Naive thymus-derived CD4-positive, alpha-beta T cell (primary cell): ENCODE results near the gene GPT2. TPM values are rescaled to one million over a fixed set of nuclear protein-coding genes. Genes with fewer than 3 reads are reported as not detected.
A peak's percentile ranks its signal among the peaks of the same experiment; 100 is the strongest.

Experiments used
- ATAC-seq: fragments of 150-1000 bp; cut with Tn5 transposase; 2 replicates; pipeline ENCODE4 v1.10.0; 2021; ENCODE audit warnings: mild to moderate bottlenecking, moderate library complexity
- CTCF ChIA-PET: fragments of 350-600 bp; sonication (Branson Sonifier 250); formaldehyde crosslinking; loops from one replicate; lab custom pipeline; 2021; ENCODE audit warnings: antibody characterized with exemption; lab: Charles Lee
- POLR2A ChIA-PET: fragments of 350-600 bp; sonication (Branson Sonifier 250); formaldehyde crosslinking; loops from one replicate; lab custom pipeline; 2021; ENCODE audit warnings: antibody characterized with exemption, inconsistent platforms; lab: Charles Lee
- DNase-seq, 9 donors: peaks; one replicate each; pipeline versions ENCODE4 v3.0.0 to v3.0.0-alpha.2; 2020 to 2022; ENCODE audit warnings: mixed read lengths in 1 of 9
- H3K27ac ChIP-seq: one replicate; pipeline ENCODE4 v1.7.0; 2013; ENCODE audit warnings: mild to moderate bottlenecking, low read depth, low read length, moderate library complexity
- H3K27me3 ChIP-seq, 2 donors: one replicate each; pipeline ENCODE4 v1.7.0; 2013; ENCODE audit warnings: low read length in 2 of 2, mild to moderate bottlenecking in 2 of 2, moderate library complexity in 2 of 2; ENCODE audit not compliant: control insufficient read depth in 2 of 2, insufficient read depth in 2 of 2
- H3K36me3 ChIP-seq, 3 experiments: 1 replicate in 2 of 3; 2 replicates in 1 of 3; pipeline ENCODE4 v1.7.0; 2013; ENCODE audit warnings: low read length in 3 of 3, mild to moderate bottlenecking in 3 of 3, moderate library complexity in 1 of 3; ENCODE audit not compliant: insufficient read depth in 3 of 3, control insufficient read depth in 2 of 3
- H3K4me1 ChIP-seq, 2 donors: one replicate each; pipeline ENCODE4 v1.7.0; 2013; ENCODE audit warnings: low read length in 2 of 2, mild to moderate bottlenecking in 2 of 2, moderate library complexity in 1 of 2; ENCODE audit not compliant: control insufficient read depth in 2 of 2, insufficient read depth in 2 of 2
- H3K4me3 ChIP-seq: 2 replicates; pipeline ENCODE4 v1.7.0; 2013; ENCODE audit warnings: mild to moderate bottlenecking, low read length
- H3K9me3 ChIP-seq, 3 experiments: 1 replicate in 2 of 3; 2 replicates in 1 of 3; pipeline ENCODE4 v1.7.0; 2013; ENCODE audit warnings: low read length in 3 of 3; ENCODE audit not compliant: control insufficient read depth in 2 of 3
- H3K27ac Mint-ChIP-seq, 9 donors: one replicate each; pipeline ENCODE4 v1.8.0; 2020 to 2022; ENCODE audit warnings: mixed read lengths in 9 of 9, mild to moderate bottlenecking in 8 of 9, moderate library complexity in 5 of 9, inconsistent platforms in 2 of 9
- H3K27me3 Mint-ChIP-seq, 5 donors: one replicate each; pipeline ENCODE4 v1.8.0; 2021 to 2022; ENCODE audit warnings: mixed read lengths in 5 of 5, mild to moderate bottlenecking in 1 of 5
- H3K36me3 Mint-ChIP-seq, 5 donors: one replicate each; pipeline ENCODE4 v1.8.0; 2020 to 2022; ENCODE audit warnings: mixed read lengths in 5 of 5, mild to moderate bottlenecking in 3 of 5, inconsistent platforms in 1 of 5
- H3K4me1 Mint-ChIP-seq, 7 donors: one replicate each; pipeline ENCODE4 v1.8.0; 2020 to 2022; ENCODE audit warnings: mixed read lengths in 7 of 7, mild to moderate bottlenecking in 3 of 7, inconsistent platforms in 1 of 7
- H3K4me3 Mint-ChIP-seq, 10 donors: one replicate each; pipeline ENCODE4 v1.8.0; 2020 to 2022; ENCODE audit warnings: mild to moderate bottlenecking in 10 of 10, mixed read lengths in 10 of 10, moderate library complexity in 6 of 10, inconsistent platforms in 2 of 10
- H3K9me3 Mint-ChIP-seq, 11 donors: one replicate each; pipeline ENCODE4 v1.8.0; 2020 to 2022; ENCODE audit warnings: mixed read lengths in 11 of 11, mild to moderate bottlenecking in 4 of 11, inconsistent platforms in 1 of 11, moderate library complexity in 1 of 11
- intact Hi-C, 2 donors: fragments of 100-400 bp; cut with micrococcal nuclease; formaldehyde crosslinking; loops; one replicate each; pipeline ENCODE4 v1.15.1; 2023
- polyA plus RNA-seq, 2 donors: library from polyadenylated mRNA; unstranded; fragments of 300-500 nt; fragmentation: Illumina TruSeq; gene quantifications; one replicate each; pipeline ENCODE4 v1.2.3, GENCODE V29; 2021
- total RNA-seq, 6 experiments: library from RNA in 5 of 6; stranded (reverse) in 5 of 6; gene quantifications; 1 replicate in 5 of 6; 2 replicates in 1 of 6; pipeline ENCODE4 v1.2.3 and lab custom pipeline; 2021 to 2026

Gene GPT2
- total and polyA plus RNA-seq, 7 experiments from 2014 or later = 0.40 to 7.7 (median 0.64) TPM

DNA sequence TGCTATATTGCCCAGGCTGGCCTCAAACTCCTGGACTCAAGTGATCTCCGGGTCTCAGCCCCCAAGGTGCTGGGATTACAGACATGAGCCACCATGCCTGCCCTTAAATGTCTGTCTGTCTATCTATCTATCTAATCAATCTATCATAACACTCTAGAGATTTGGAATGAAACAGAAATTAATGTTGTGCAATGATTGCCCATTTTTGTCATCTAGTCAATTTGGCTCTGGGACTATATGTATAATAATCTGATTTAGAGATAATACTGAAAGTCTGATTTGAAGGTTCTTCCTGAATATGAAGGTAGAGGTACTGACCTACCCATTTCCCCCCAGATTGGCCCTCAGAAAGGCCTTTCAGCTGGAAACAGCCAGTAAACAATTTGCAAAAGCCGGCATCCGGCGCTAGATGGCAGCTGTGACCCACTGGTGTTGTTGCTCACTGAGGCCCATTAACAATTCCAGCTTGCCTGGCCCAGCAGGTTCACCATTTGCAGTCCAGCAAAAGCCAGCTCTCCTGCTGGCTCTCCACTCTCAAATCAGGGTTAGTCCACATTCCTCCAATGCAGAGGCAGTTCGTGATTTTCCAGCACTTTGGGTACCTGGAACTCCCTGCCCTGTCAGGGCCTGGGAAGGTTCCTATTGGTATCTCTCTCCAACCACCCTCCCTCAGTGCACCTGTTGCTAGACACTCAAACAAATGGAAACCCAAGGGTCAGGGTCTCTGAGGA lies 30.3 kb upstream of the GPT2 start:
- Histone ChIP-seq H3K27ac (no peak overlapping the region), H3K4me3 (no peak overlapping the region), H3K9me3 (no peaks in the 10 kb centered on the region), H3K27me3 (no peaks in the 10 kb centered on the region), H3K36me3 (no peaks in the 10 kb centered on the region), H3K4me1 (no peaks in the 10 kb centered on the region)
- Mint-ChIP-seq H3K9me3 (no peaks in the 10 kb centered on the region), H3K4me3 (no peak overlapping the region), H3K36me3 (no peaks in the 10 kb centered on the region), H3K4me1 (peaks cover 0 to 8% (median 0%) of the 10 kb centered on the region in 7 donors), H3K27ac (no peak overlapping the region), H3K27me3 (peaks cover 0 to 10% (median 0%) of the 10 kb centered on the region in 5 donors)
- ATAC-seq (peak; percentile 67), DNase-seq (peak in 8 of 9 donors; percentile 14 to 57 (median 38))
- intact Hi-C loops = loop anchor here (1.0 to 10.0 kb wide), 6 partner anchors 55 to 1311 kb away; no protein-coding TSS in a partner anchor
- CTCF ChIA-PET = interaction anchor here (1.0 to 3.8 kb wide), 9 partner anchors 9 to 119 kb away, joined by 3 to 73 read pairs (median 4); no protein-coding TSS in a partner anchor
- POLR2A ChIA-PET = no interaction called here

DNA sequence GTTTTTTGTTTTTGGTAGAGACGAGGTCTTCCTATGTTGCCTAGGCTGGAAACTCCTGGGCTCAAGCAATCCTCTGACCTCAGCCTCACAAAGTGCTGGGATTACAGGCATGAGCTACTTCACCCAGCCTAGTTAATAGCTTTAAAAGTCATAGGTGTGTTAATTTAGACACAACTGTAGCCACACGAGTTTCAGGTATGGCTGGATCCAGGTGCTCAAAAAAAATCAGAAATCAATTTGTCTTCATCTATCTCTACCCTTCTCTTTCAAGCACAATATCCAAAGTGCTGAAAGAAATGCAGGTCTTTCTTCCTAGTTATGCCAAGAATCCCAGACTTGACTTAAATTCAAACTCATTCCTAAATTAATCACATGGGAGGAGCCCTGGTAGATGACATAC lies 29.3 kb upstream of the GPT2 start:
- ChIA-PET CTCF (interaction anchor here (1.0 to 3.8 kb wide), 7 partner anchors 8 to 118 kb away, joined by 3 to 73 read pairs (median 4); no protein-coding TSS in a partner anchor), POLR2A (no interaction called here)
- Histone ChIP-seq H3K9me3 (no peaks in the 10 kb centered on the region), H3K4me3 (no peak overlapping the region), H3K27me3 (no peaks in the 10 kb centered on the region), H3K27ac (no peak overlapping the region), H3K4me1 (no peaks in the 10 kb centered on the region), H3K36me3 (no peaks in the 10 kb centered on the region)
- peaks cover 0 to 9% (median 0%) of the 10 kb centered on the region in 7 donors for H3K4me1 Mint-ChIP-seq
- no peaks in the 10 kb centered on the region for H3K9me3 Mint-ChIP-seq
- H3K27ac Mint-ChIP-seq = no peak overlapping the region
- H3K4me3 Mint-ChIP-seq = no peak overlapping the region
- ATAC-seq (no peak), DNase-seq (no peak)
- intact Hi-C loops = loop anchor here (1.0 to 10.0 kb wide), 6 partner anchors 54 to 1310 kb away; no protein-coding TSS in a partner anchor
- H3K36me3 Mint-ChIP-seq = no peaks in the 10 kb centered on the region
- H3K27me3 Mint-ChIP-seq = peaks cover 0 to 2% (median 0%) of the 10 kb centered on the region in 5 donors

DNA sequence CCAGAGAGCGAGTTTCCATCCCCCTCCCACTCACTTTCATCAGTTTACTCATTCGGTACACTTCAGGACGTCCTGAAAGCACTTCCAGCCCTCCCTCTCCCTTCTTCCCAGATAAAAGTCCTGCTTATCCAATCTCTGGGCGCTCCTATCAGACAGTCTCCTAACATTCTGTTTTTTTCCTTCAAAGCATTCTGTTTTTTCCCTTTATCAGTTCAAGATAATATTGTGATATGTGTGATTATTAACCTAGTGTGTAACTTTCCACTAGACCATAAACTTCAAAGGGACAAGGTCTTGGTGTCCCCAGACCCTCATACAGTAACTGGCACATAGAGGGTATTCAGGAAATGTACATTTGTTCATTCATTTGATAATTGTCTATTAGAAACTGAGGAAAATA lies 28.8 kb upstream of the GPT2 start:
- Mint-ChIP-seq H3K36me3 (peaks cover 0 to 2% (median 0%) of the 10 kb centered on the region in 5 donors), H3K27ac (no peak overlapping the region), H3K4me1 (peaks cover 0 to 14% (median 0%) of the 10 kb centered on the region in 7 donors), H3K27me3 (peaks cover 0 to 2% (median 0%) of the 10 kb centered on the region in 5 donors), H3K9me3 (no peaks in the 10 kb centered on the region), H3K4me3 (no peak overlapping the region)
- ChIA-PET CTCF (interaction anchor here (1.9 to 3.8 kb wide), 2 partner anchors 8 to 53 kb away, joined by 7 to 73 read pairs; no protein-coding TSS in a partner anchor), POLR2A (no interaction called here)
- intact Hi-C loops = loop anchor here (2.0 to 10.0 kb wide), 3 partner anchors 179 to 1309 kb away; no protein-coding TSS in a partner anchor
- no peak for DNase-seq
- Histone ChIP-seq H3K27ac (no peak overlapping the region), H3K27me3 (no peaks in the 10 kb centered on the region), H3K4me1 (no peaks in the 10 kb centered on the region), H3K36me3 (no peaks in the 10 kb centered on the region), H3K9me3 (no peaks in the 10 kb centered on the region), H3K4me3 (no peak overlapping the region)
- no peak for ATAC-seq

DNA sequence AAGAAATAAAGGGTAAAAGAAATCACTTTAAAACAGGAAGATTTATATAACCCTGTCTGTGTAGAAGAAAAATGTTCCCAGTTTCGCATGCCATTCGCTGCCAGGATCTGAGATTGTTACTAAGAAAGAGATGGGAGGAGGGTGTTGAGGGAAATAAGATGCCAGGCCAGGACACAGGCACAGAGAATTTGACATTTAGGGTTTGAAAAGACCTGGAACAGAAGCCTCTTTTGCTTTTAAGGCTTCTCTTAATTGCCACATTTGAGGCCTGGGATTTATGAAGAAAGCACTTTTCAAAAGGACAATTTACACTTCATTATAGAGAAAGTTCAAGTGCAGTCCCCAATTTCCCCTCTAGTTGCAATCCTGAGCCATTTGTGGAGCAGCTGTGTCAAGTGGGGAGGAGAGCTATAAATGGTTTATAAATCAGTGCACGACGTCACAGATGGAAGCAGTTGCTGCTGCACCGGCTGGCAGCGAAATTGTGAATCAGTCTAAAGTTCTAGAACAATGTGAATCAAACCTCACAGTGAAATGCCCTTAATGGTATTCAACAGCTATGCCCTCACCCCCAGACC lies 26.7 kb upstream of the GPT2 start:
- peaks cover 0 to 25% (median 0%) of the 10 kb centered on the region in 7 donors for H3K4me1 Mint-ChIP-seq
- Histone ChIP-seq H3K36me3 (no peaks in the 10 kb centered on the region), H3K27ac (no peak overlapping the region), H3K4me3 (no peak overlapping the region), H3K9me3 (no peaks in the 10 kb centered on the region), H3K27me3 (no peaks in the 10 kb centered on the region), H3K4me1 (no peaks in the 10 kb centered on the region)
- CTCF ChIA-PET = no interaction called here
- H3K36me3 Mint-ChIP-seq = peaks cover 0 to 10% (median 0%) of the 10 kb centered on the region in 5 donors
- POLR2A ChIA-PET = interaction anchor here (0.6 kb wide), 2 partner anchors 84 to 1307 kb away, joined by 3 to 4 read pairs; no protein-coding TSS in a partner anchor
- H3K4me3 Mint-ChIP-seq = no peak overlapping the region
- DNase-seq = peak in 1 of 9 donors; percentile 9
- no peak overlapping the region for H3K27ac Mint-ChIP-seq
- no peaks in the 10 kb centered on the region for H3K27me3 Mint-ChIP-seq
- H3K9me3 Mint-ChIP-seq = peaks cover 0 to 3% (median 0%) of the 10 kb centered on the region in 11 donors
- intact Hi-C loops = loop anchor here in 1 of 2 donors (10.0 kb wide), 1 partner anchor 177 kb away; no protein-coding TSS in a partner anchor
- ATAC-seq = no peak

DNA sequence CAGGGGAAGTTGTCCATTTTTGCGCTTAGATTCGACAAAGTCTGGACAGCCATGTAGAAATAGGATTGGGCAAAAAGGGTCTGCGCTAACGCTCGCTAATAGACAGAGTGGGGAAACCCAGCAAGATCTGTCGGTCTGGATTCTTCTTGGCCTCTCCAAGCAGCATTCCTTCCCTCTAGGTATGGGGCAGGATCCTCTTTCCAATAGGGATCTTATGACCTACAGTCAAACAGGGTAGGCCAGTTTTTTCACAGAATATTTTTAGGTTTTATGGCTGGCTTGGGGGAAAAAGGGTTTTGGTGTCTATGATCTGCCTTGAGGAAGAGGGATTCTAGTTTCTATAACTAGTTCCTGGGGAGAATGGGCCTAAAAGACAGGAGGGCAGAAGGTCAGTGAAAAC lies 26.0 kb upstream of the GPT2 start:
- H3K4me3 Mint-ChIP-seq = no peak overlapping the region
- CTCF ChIA-PET = no interaction called here

DNA sequence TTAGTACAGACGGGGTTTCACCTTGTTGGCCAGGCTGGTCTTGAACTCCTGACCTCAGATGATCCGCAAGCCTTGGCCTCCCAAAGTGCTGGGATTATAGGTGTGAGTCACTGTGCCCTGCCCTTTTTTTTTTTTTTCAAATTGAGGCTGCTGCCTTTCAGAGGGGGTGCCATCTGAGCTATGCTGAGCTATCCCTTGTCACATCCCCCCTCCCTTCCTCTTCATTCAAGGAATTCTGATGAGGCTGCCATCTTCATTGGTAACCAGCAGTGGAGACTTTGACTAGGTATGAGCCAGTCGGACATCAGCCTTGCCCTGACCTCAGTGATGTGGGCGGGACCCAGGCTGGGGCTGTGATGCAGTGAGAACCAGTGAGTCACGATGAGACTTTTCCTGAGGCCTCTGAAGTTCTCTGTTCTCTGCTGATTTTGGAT lies 24.4 kb upstream of the GPT2 start:
- intact Hi-C loops = loop anchor here in 1 of 2 donors (10.0 kb wide), 1 partner anchor 175 kb away; no protein-coding TSS in a partner anchor
- no peak overlapping the region for H3K27ac ChIP-seq
- DNase-seq (peak in 1 of 9 donors; percentile 40), ATAC-seq (peak; percentile 87)
- peaks cover 0 to 42% (median 7%) of the 10 kb centered on the region in 7 donors for H3K4me1 Mint-ChIP-seq
- no peak overlapping the region for H3K4me3 ChIP-seq
- peaks cover 0 to 6% (median 0%) of the 10 kb centered on the region in 11 donors for H3K9me3 Mint-ChIP-seq
- H3K4me3 Mint-ChIP-seq = no peak overlapping the region
- POLR2A ChIA-PET = no interaction called here
- peaks cover 0 to 18% (median 0%) of the 10 kb centered on the region in 5 donors for H3K36me3 Mint-ChIP-seq
- CTCF ChIA-PET = no interaction called here
- no peaks in the 10 kb centered on the region for H3K4me1 ChIP-seq
- no peaks in the 10 kb centered on the region for H3K27me3 ChIP-seq
- no peaks in the 10 kb centered on the region for H3K36me3 ChIP-seq
- peak overlapping the region in 2 of 9 donors; percentile 13 to 77 for H3K27ac Mint-ChIP-seq
- no peaks in the 10 kb centered on the region for H3K27me3 Mint-ChIP-seq
- no peaks in the 10 kb centered on the region for H3K9me3 ChIP-seq

More for the DNA sequence above, 26.0 kb upstream of the GPT2 start:
- Histone ChIP-seq H3K27ac (no peak overlapping the region), H3K4me3 (no peak overlapping the region), H3K36me3 (no peaks in the 10 kb centered on the region), H3K9me3 (no peaks in the 10 kb centered on the region), H3K4me1 (no peaks in the 10 kb centered on the region), H3K27me3 (no peaks in the 10 kb centered on the region)
- POLR2A ChIA-PET = interaction anchor here (0.6 kb wide), 1 partner anchor 1306 kb away, joined by 4 read pairs; no protein-coding TSS in a partner anchor
- peaks cover 0 to 6% (median 0%) of the 10 kb centered on the region in 11 donors for H3K9me3 Mint-ChIP-seq
- peaks cover 0 to 31% (median 0%) of the 10 kb centered on the region in 7 donors for H3K4me1 Mint-ChIP-seq
- peaks cover 0 to 14% (median 0%) of the 10 kb centered on the region in 5 donors for H3K36me3 Mint-ChIP-seq
- DNase-seq (no peak), ATAC-seq (no peak)
- H3K27me3 Mint-ChIP-seq = no peaks in the 10 kb centered on the region
- H3K27ac Mint-ChIP-seq = no peak overlapping the region
- intact Hi-C loops = loop anchor here in 1 of 2 donors (10.0 kb wide), 1 partner anchor 177 kb away; no protein-coding TSS in a partner anchor
